B cell (primary cell): ENCODE measurements around the gene GALNT7.

Experiments
- EZH2 ChIP-seq: IDR thresholded peaks from 2 replicates; pipeline ENCODE4 v1.6.1; 2012; ENCODE audit warnings: borderline replicate concordance, low read depth, mild to moderate bottlenecking, moderate library complexity, low read length; ENCODE audit not compliant: insufficient read depth, poor library complexity, severe bottlenecking
- TF ChIP-seq, protein P1 (sequence below): fragments of 200-600 bp; IDR thresholded peaks from one replicate; pipeline ENCODE4 v1.8.0; 2022; ENCODE audit warnings: antibody characterized with exemption, mild to moderate bottlenecking

DNA sequence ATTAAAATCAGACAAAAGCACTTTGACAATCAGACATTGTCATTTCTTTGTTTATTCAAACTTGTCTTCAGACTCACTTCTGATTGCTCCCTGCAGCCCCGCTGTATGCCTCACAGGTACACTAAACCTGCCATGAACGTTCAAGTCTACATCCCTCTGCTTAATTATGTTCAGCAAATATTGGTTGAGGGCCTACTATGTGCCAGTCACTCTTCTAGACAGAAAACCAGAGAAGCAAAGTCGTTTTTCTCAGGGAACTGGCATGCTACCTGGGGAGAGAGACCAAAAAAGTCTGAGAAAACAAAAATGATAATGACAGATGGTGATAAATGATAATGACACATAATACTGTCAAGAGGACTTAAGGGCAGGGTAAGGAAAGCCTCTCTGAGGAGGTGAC, 146.1 kb downstream of the GALNT7 start:
- TF ChIP-seq, protein P1, sequence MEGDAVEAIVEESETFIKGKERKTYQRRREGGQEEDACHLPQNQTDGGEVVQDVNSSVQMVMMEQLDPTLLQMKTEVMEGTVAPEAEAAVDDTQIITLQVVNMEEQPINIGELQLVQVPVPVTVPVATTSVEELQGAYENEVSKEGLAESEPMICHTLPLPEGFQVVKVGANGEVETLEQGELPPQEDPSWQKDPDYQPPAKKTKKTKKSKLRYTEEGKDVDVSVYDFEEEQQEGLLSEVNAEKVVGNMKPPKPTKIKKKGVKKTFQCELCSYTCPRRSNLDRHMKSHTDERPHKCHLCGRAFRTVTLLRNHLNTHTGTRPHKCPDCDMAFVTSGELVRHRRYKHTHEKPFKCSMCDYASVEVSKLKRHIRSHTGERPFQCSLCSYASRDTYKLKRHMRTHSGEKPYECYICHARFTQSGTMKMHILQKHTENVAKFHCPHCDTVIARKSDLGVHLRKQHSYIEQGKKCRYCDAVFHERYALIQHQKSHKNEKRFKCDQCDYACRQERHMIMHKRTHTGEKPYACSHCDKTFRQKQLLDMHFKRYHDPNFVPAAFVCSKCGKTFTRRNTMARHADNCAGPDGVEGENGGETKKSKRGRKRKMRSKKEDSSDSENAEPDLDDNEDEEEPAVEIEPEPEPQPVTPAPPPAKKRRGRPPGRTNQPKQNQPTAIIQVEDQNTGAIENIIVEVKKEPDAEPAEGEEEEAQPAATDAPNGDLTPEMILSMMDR = no peak
- no peak for TF ChIP-seq EZH2
